HL-60 (cell line): ENCODE results near the gene TMEM129.

Source experiments
- DNase-seq, 2 experiments: peaks; one replicate each; pipeline ENCODE4 v3.0.0-alpha.2; 2010 to 2020; ENCODE audit warnings: low read depth in 1 of 2, low spot score in 1 of 2
- H3K27ac ChIP-seq: fragments of 250-450 bp; sonication (Bioruptor Pico); replicated peaks from 2 replicates; pipeline ENCODE4 v1.5.1; 2020; ENCODE audit warnings: mild to moderate bottlenecking, moderate library complexity
- H3K27me3 ChIP-seq: fragments of 250-450 bp; sonication (Bioruptor Pico); 2 replicates; pipeline ENCODE4 v1.5.1; 2021; ENCODE audit warnings: mild to moderate bottlenecking, moderate library complexity; ENCODE audit not compliant: insufficient read depth, poor library complexity, severe bottlenecking
- H3K4me3 ChIP-seq: replicated peaks from 2 replicates; pipeline ENCODE4 v1.5.1; 2011; ENCODE audit warnings: mild to moderate bottlenecking, control low read depth, low read length; ENCODE audit not compliant: insufficient read depth
- CTCF ChIP-seq: IDR thresholded peaks from one replicate; pipeline ENCODE4 v1.5.1; 2011; ENCODE audit warnings: low read length, control low read depth, inconsistent platforms; ENCODE audit not compliant: insufficient read depth
- GABPA ChIP-seq: IDR thresholded peaks from 2 replicates; pipeline ENCODE4 v1.6.1; 2012; ENCODE audit warnings: low read depth
- POLR2AphosphoS5 ChIP-seq: IDR thresholded peaks from 2 replicates; pipeline ENCODE4 v1.6.1; 2012; ENCODE audit warnings: low read depth
- REST ChIP-seq: IDR thresholded peaks from 2 replicates; pipeline ENCODE4 v1.6.1; 2012; ENCODE audit warnings: low read depth; ENCODE audit not compliant: insufficient replicate concordance
- SPI1 ChIP-seq: IDR thresholded peaks from 2 replicates; pipeline ENCODE4 v1.6.1; 2012; ENCODE audit warnings: low read depth, mild to moderate bottlenecking, borderline replicate concordance

TMEM129 gene

GRCh38 chr4:1712216-1713002 lies 8.7 kb downstream of the TMEM129 start, which contains the start of gene SLBP:
Gene SLBP, minus strand, starts transcription at chr4:1712319. Its CDS starts 131 bp downstream, at chr4:1712188.
- H3K4me3 ChIP-seq, result peak within 1 kb of the TSS; percentile 78
- peak within 1 kb of the TSS; percentile 97 for H3K27ac ChIP-seq
- H3K27me3 ChIP-seq, result no peaks in the 10 kb centered on the region
- DNase-seq, result peak; percentile 98 to 99
- TF ChIP-seq CTCF (no peak), REST (peak; percentile 52), POLR2AphosphoS5 (peak; percentile 75), SPI1 (0 out of 2 replicates have a peak, but pooled peaks have one; percentile 1), GABPA (0 out of 2 replicates have a peak, but pooled peaks have one; percentile 24)

- no peak for TF ChIP-seq GABPA
- no peak for TF ChIP-seq CTCF
- no peak for TF ChIP-seq SPI1
- no peak for TF ChIP-seq REST
- no peak for TF ChIP-seq POLR2AphosphoS5
- peak; percentile 34 to 81 for DNase-seq
- Histone ChIP-seq H3K27me3 (no peaks in the 10 kb centered on the region), H3K4me3 (peak overlapping the region; percentile 78), H3K27ac (peak overlapping the region; percentile 71)
Observed at GRCh38 chr4:1711571-1712215, 9.4 kb downstream of the TMEM129 start.

- Histone ChIP-seq H3K4me3 (peak overlapping the region; percentile 78), H3K27ac (peak overlapping the region; percentile 71), H3K27me3 (no peaks in the 10 kb centered on the region)
- no peak for TF ChIP-seq REST
- no peak for TF ChIP-seq CTCF
- no peak for TF ChIP-seq SPI1
- no peak for TF ChIP-seq POLR2AphosphoS5
- TF ChIP-seq GABPA, result no peak
- DNase-seq, result no peak
Observed at GRCh38 chr4:1711055-1711570, 10.0 kb downstream of the TMEM129 start.
